Keratinocyte (primary cell): Measurements from ENCODE around the gene RAB3A. TPM values are rescaled to one million over a fixed set of nuclear protein-coding genes. Genes with fewer than 3 reads are reported as not detected.

Experiments
- DNase-seq: peaks from one replicate; pipeline ENCODE4 v3.0.0-alpha.2; 2011; ENCODE audit warnings: low read depth, missing footprints, low spot score
- FAIRE-seq: peaks from 2 replicates; lab custom pipeline; 2011; peaks lifted over from hg19 to GRCh38; lab: Jason Lieb, UNC
- H2AFZ ChIP-seq: 2 replicates; pipeline ENCODE4 v1.6.0; 2012; ENCODE audit warnings: low read length, control low read depth, inconsistent platforms; ENCODE audit not compliant: control insufficient read depth
- H3K27ac ChIP-seq: 2 replicates; pipeline ENCODE4 v1.5.1; 2011; ENCODE audit warnings: low read length; ENCODE audit not compliant: control insufficient read depth, insufficient read depth
- H3K27me3 ChIP-seq: 3 replicates; pipeline ENCODE4 v1.6.0; 2011; ENCODE audit warnings: low read length; ENCODE audit not compliant: control insufficient read depth, insufficient read depth; ENCODE audit errors: extremely low read depth
- H3K36me3 ChIP-seq, 2 experiments: 2 replicates in 1 of 2; 3 replicates in 1 of 2; pipeline ENCODE4 v1.5.1; 2011; ENCODE audit warnings: low read length in 2 of 2, mild to moderate bottlenecking in 1 of 2; ENCODE audit not compliant: control insufficient read depth in 2 of 2, insufficient read depth in 2 of 2; ENCODE audit errors: extremely low read depth in 1 of 2
- H3K4me1 ChIP-seq: 3 replicates; pipeline ENCODE4 v1.5.1; 2011; ENCODE audit warnings: low read length; ENCODE audit not compliant: control insufficient read depth, insufficient read depth; ENCODE audit errors: extremely low read depth
- H3K4me2 ChIP-seq: 3 replicates; pipeline ENCODE4 v1.6.0; 2011; ENCODE audit warnings: low read depth, low read length; ENCODE audit not compliant: control insufficient read depth, insufficient read depth; ENCODE audit errors: extremely low read depth
- H3K4me3 ChIP-seq, 3 experiments: fragments of 200-600 bp in 1 of 3; sonication (generic) in 1 of 3; 2 replicates in 2 of 3; 3 replicates in 1 of 3; pipeline ENCODE4 v1.5.1; 2011 to 2016; ENCODE audit warnings: low read length in 3 of 3, mild to moderate bottlenecking in 3 of 3, control low read depth in 2 of 3, inconsistent platforms in 1 of 3, low read depth in 1 of 3, mixed read lengths in 1 of 3, mixed run types in 1 of 3, moderate library complexity in 1 of 3; ENCODE audit not compliant: control insufficient read depth in 2 of 3, insufficient read depth in 2 of 3; ENCODE audit errors: extremely low read depth in 1 of 3
- H3K79me2 ChIP-seq: 2 replicates; pipeline ENCODE4 v1.6.0; 2012; ENCODE audit warnings: low read length; ENCODE audit not compliant: control insufficient read depth, insufficient read depth
- H3K9ac ChIP-seq: 3 replicates; pipeline ENCODE4 v1.6.0; 2011; ENCODE audit warnings: low read length; ENCODE audit not compliant: control insufficient read depth, insufficient read depth; ENCODE audit errors: extremely low read depth
- H3K9me1 ChIP-seq: 3 replicates; pipeline ENCODE4 v1.6.0; 2011; ENCODE audit warnings: low read length; ENCODE audit not compliant: control insufficient read depth, insufficient read depth; ENCODE audit errors: extremely low read depth
- H3K9me3 ChIP-seq: 2 replicates; pipeline ENCODE4 v1.5.1; 2012; ENCODE audit warnings: low read depth, low read length; ENCODE audit not compliant: control insufficient read depth
- H4K20me1 ChIP-seq: 3 replicates; pipeline ENCODE4 v1.6.0; 2011; ENCODE audit warnings: low read length; ENCODE audit not compliant: control insufficient read depth, insufficient read depth; ENCODE audit errors: extremely low read depth
- EZH2 ChIP-seq: IDR thresholded peaks from one replicate; pipeline ENCODE4 v1.6.1; 2012; ENCODE audit warnings: inconsistent platforms, mild to moderate bottlenecking, low read length, moderate library complexity
- dilution Hi-C: fragments of 300-500 bp; cut with MboI; formaldehyde crosslinking; loops from one replicate; pipeline ENCODE4 v1.7.0; 2020; ENCODE audit warnings: low sequenced_read_pairs; ENCODE audit not compliant: extremely low pct_ligation_motif_present
- polyA plus RNA-seq, 5 experiments: library from polyadenylated mRNA; depleted of rRNA in 3 of 5; stranded (reverse) in 3 of 5; stranded (forward) in 1 of 5; unstranded in 1 of 5; fragments of >200 nt; gene quantifications; 1 replicate in 1 of 5; 2 replicates in 3 of 5; 3 replicates in 1 of 5; pipeline versions ENCODE4 v1.2.1 to v1.2.3, GENCODE V29; 2011 to 2012; ENCODE audit warnings: missing spikeins in 2 of 5, low read depth in 1 of 5, low replicate concordance in 1 of 5
- TF ChIP-seq, protein P1 (sequence below), 3 experiments: IDR thresholded peaks in 1 of 3; conservative IDR thresholded peaks in 1 of 3; optimal IDR thresholded peaks in 1 of 3; 2 replicates in 2 of 3; 3 replicates in 1 of 3; pipeline versions ENCODE3 to v1.5.1; 2011; ENCODE audit warnings: low read length in 3 of 3, mild to moderate bottlenecking in 3 of 3, moderate library complexity in 2 of 3, control low read depth in 1 of 3, inconsistent platforms in 1 of 3; ENCODE audit not compliant: insufficient read depth in 2 of 3; ENCODE audit errors: extremely low read depth in 1 of 3

The RAB3A gene
- polyA plus RNA-seq, 1 donor (not counting 4 experiments of a cell fraction or from before 2014, with no cell fraction given): 0.56 TPM

DNA sequence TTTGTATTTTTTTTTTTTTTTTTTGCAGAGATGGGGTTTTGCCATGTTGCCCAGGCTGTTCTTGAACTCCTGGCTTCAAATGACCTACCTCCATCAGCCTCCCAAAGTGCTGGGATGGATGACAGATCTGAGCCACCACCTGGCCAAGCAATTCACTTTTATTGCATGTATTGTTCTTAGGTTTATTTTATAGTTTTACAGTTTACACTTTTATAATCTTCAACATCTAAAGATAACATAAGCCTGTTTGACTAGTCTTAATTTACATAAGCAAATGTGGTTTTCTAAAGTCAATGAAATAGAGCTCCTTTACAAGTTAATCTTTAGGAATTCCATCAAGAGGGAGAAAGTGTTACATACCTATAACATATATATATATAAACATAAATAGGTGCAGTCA is 20.3 kb downstream of the RAB3A start:
- FAIRE-seq: no peak
- no peak for DNase-seq
- no peaks in the 10 kb centered on the region for H3K36me3 ChIP-seq
- no peak overlapping the region for H3K4me3 ChIP-seq
- H3K27ac ChIP-seq: no peak overlapping the region
- no peaks in the 10 kb centered on the region for H4K20me1 ChIP-seq
- H3K4me2 ChIP-seq: no peak overlapping the region
- no peaks in the 10 kb centered on the region for H3K9me1 ChIP-seq
- dilution Hi-C loops: no loop called here
- no peaks in the 10 kb centered on the region for H3K9me3 ChIP-seq
- no peaks in the 10 kb centered on the region for H3K27me3 ChIP-seq
- H3K79me2 ChIP-seq: no peaks in the 10 kb centered on the region
- no peaks in the 10 kb centered on the region for H3K4me1 ChIP-seq
- no peak overlapping the region for H3K9ac ChIP-seq
- no peak overlapping the region for H2AFZ ChIP-seq
- TF ChIP-seq, protein P1, sequence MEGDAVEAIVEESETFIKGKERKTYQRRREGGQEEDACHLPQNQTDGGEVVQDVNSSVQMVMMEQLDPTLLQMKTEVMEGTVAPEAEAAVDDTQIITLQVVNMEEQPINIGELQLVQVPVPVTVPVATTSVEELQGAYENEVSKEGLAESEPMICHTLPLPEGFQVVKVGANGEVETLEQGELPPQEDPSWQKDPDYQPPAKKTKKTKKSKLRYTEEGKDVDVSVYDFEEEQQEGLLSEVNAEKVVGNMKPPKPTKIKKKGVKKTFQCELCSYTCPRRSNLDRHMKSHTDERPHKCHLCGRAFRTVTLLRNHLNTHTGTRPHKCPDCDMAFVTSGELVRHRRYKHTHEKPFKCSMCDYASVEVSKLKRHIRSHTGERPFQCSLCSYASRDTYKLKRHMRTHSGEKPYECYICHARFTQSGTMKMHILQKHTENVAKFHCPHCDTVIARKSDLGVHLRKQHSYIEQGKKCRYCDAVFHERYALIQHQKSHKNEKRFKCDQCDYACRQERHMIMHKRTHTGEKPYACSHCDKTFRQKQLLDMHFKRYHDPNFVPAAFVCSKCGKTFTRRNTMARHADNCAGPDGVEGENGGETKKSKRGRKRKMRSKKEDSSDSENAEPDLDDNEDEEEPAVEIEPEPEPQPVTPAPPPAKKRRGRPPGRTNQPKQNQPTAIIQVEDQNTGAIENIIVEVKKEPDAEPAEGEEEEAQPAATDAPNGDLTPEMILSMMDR (optimal IDR thresholded peaks at IDR 0.05 in 1 of 3, IDR thresholded peaks at IDR 0.05 in 1 of 3, conservative IDR thresholded peaks at IDR 0.05 in 1 of 3; ENCODE audit: extremely low read depth in 1 of 3, insufficient read depth in 2 of 3, low read length in 3 of 3): no peak
- TF ChIP-seq EZH2: no peak

DNA sequence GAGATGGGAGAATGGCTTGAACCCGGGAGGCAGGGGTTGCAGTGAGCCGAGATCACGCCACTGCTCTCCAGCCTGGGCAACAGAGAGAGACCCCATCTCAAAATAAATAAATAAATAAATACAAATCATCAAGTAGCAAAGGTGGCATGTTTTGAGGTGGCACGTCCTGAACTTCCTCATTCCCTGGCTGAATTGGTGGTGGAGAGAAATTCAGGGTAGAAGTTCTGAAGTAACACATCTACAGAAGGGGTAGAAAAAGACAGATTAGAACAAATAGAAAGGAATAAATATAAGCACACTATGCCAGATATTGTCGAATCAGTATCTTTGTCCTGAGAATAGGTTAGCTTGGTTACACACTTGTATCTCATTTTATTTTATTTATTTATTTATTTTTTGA is 23.9 kb downstream of the RAB3A start:
- Histone ChIP-seq H3K9ac (no peak overlapping the region), H3K27me3 (no peaks in the 10 kb centered on the region), H3K79me2 (no peaks in the 10 kb centered on the region), H3K4me1 (no peaks in the 10 kb centered on the region), H3K4me2 (no peak overlapping the region), H2AFZ (no peak overlapping the region), H3K27ac (no peak overlapping the region), H3K9me3 (no peaks in the 10 kb centered on the region), H3K4me3 (no peak overlapping the region), H3K9me1 (no peaks in the 10 kb centered on the region), H3K36me3 (no peaks in the 10 kb centered on the region), H4K20me1 (no peaks in the 10 kb centered on the region)
- no peak for FAIRE-seq
- dilution Hi-C loops: no loop called here
- no peak for DNase-seq
- TF ChIP-seq EZH2: no peak
- TF ChIP-seq, protein P1 (optimal IDR thresholded peaks at IDR 0.05 in 1 of 3, IDR thresholded peaks at IDR 0.05 in 1 of 3, conservative IDR thresholded peaks at IDR 0.05 in 1 of 3; ENCODE audit: extremely low read depth in 1 of 3, insufficient read depth in 2 of 3, low read length in 3 of 3): no peak
